HEK293 (cell line): ENCODE results near the gene PPARG.

ENCODE experiments used
- KLF16 ChIP-seq: fragments of 450-650 bp; formaldehyde crosslinking; IDR thresholded peaks from 2 replicates; pipeline ENCODE4 v1.5.1; 2017; ENCODE audit warnings: missing biosample characterization, missing genetic modification characterization
- ZNF174 ChIP-seq: fragments of 450-650 bp; formaldehyde crosslinking; IDR thresholded peaks from 2 replicates; pipeline ENCODE4 v1.5.0; 2017; ENCODE audit warnings: missing biosample characterization, mild to moderate bottlenecking, missing genetic modification characterization
- ZNF19 ChIP-seq: fragments of 450-650 bp; formaldehyde crosslinking; IDR thresholded peaks from 2 replicates; pipeline ENCODE4; 2016; ENCODE audit warnings: missing biosample characterization, missing genetic modification characterization, low read depth
- ZNF274 ChIP-seq, 2 experiments: fragments of 200-500 bp in 1 of 2; fragments of 450-650 bp in 1 of 2; sonication (Bioruptor generic) in 1 of 2; formaldehyde crosslinking in 1 of 2; IDR thresholded peaks; 2 replicates each; pipeline versions ENCODE4 v1.5.1 to v1.6.1; 2014 to 2016; ENCODE audit warnings: borderline replicate concordance in 1 of 2, inconsistent platforms in 1 of 2, low read length in 1 of 2, missing biosample characterization in 1 of 2, missing genetic modification characterization in 1 of 2
- ZNF707 ChIP-seq: fragments of 450-650 bp; formaldehyde crosslinking; IDR thresholded peaks from 2 replicates; pipeline ENCODE4 v1.5.1; 2016; ENCODE audit warnings: missing biosample characterization, missing genetic modification characterization
- ZSCAN5A ChIP-seq: fragments of 450-650 bp; formaldehyde crosslinking; IDR thresholded peaks from 2 replicates; pipeline ENCODE4 v1.5.1; 2016; ENCODE audit warnings: missing biosample characterization, missing genetic modification characterization
- TF ChIP-seq, protein P1 (sequence below): fragments of 450-650 bp; formaldehyde crosslinking; IDR thresholded peaks from 2 replicates; pipeline ENCODE4 v1.5.1; 2016; ENCODE audit warnings: missing biosample characterization, missing genetic modification characterization

DNA sequence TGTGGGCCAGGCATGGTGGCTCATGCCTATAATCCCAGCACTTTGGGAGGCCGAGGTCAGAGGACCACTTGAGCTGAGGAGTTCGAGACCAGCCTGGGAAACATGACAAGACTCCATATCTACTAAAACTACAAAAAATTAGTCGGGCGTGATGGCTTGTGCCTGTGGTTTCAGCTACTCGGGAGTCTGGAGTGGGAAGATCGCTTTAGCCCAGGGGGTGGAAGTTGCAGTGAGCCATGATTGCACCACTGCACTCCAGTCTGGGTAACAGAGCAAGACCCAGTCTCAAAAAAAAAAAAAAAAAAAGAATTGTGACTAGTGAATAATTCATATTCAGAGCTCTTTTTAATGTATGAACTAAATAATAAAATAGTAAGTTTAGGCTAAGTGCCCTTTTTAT is 107.6 kb downstream of the PPARG start:
- TF ChIP-seq ZNF274 (IDR thresholded peaks at IDR 0.05; ENCODE audit: low read length): no peak
- no peak for TF ChIP-seq ZNF274 (tag by site-specific recombination; IDR thresholded peaks at IDR 0.05; ENCODE audit: borderline replicate concordance)
- no peak for TF ChIP-seq KLF16 (tag by site-specific recombination)
- TF ChIP-seq ZNF174 (tag by site-specific recombination): no peak
- TF ChIP-seq ZSCAN5A: no peak
- no peak for TF ChIP-seq ZNF19
- TF ChIP-seq, protein P1, sequence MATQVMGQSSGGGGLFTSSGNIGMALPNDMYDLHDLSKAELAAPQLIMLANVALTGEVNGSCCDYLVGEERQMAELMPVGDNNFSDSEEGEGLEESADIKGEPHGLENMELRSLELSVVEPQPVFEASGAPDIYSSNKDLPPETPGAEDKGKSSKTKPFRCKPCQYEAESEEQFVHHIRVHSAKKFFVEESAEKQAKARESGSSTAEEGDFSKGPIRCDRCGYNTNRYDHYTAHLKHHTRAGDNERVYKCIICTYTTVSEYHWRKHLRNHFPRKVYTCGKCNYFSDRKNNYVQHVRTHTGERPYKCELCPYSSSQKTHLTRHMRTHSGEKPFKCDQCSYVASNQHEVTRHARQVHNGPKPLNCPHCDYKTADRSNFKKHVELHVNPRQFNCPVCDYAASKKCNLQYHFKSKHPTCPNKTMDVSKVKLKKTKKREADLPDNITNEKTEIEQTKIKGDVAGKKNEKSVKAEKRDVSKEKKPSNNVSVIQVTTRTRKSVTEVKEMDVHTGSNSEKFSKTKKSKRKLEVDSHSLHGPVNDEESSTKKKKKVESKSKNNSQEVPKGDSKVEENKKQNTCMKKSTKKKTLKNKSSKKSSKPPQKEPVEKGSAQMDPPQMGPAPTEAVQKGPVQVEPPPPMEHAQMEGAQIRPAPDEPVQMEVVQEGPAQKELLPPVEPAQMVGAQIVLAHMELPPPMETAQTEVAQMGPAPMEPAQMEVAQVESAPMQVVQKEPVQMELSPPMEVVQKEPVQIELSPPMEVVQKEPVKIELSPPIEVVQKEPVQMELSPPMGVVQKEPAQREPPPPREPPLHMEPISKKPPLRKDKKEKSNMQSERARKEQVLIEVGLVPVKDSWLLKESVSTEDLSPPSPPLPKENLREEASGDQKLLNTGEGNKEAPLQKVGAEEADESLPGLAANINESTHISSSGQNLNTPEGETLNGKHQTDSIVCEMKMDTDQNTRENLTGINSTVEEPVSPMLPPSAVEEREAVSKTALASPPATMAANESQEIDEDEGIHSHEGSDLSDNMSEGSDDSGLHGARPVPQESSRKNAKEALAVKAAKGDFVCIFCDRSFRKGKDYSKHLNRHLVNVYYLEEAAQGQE: no peak
- TF ChIP-seq ZNF707: no peak
